Endothelial cell of umbilical vein (primary cell): ENCODE measurements around the gene PDGFRB. TPM values are rescaled to one million over a fixed set of nuclear protein-coding genes. Genes with fewer than 3 reads are reported as not detected.

Experiments used
- BruUV-seq: library from RNA; stranded (reverse); fragments of 400-500 nt; replicated peaks from 2 replicates; lab custom pipeline; 2021; lab: Mats Ljungman, UMichigan
- CTCF ChIA-PET: fragments of 300-600, 350-600 bp; sonication (Branson Sonifier 250); formaldehyde crosslinking; loops from one replicate; lab custom pipeline; 2021; ENCODE audit warnings: antibody characterized with exemption, inconsistent platforms; lab: Charles Lee
- POLR2A ChIA-PET: fragments of 300-600, 350-600 bp; sonication (Branson Sonifier 250); formaldehyde crosslinking; loops from one replicate; lab custom pipeline; 2021; ENCODE audit warnings: antibody characterized with exemption, inconsistent platforms; lab: Charles Lee
- DNase-seq: peaks from one replicate; pipeline ENCODE4 v3.0.0-alpha.2; 2011; ENCODE audit warnings: low read depth, low spot score
- FAIRE-seq: peaks from 2 replicates; lab custom pipeline; 2011; peaks lifted over from hg19 to GRCh38; lab: Jason Lieb, UNC
- H2AFZ ChIP-seq: 2 replicates; pipeline ENCODE4 v1.6.0; 2012; ENCODE audit warnings: low read depth, low read length, control low read depth, inconsistent platforms
- H3K27ac ChIP-seq: 2 replicates; pipeline ENCODE4 v1.5.1; 2011; ENCODE audit warnings: low read depth, mild to moderate bottlenecking, control low read depth, low read length, moderate library complexity; ENCODE audit not compliant: insufficient read depth
- H3K27me3 ChIP-seq, 2 experiments: 2 replicates each; pipeline versions ENCODE4 v1.6.0 to v1.6.1; 2011; ENCODE audit warnings: low read length in 2 of 2, mixed read lengths in 1 of 2; ENCODE audit not compliant: control insufficient read depth in 2 of 2, insufficient read depth in 2 of 2
- H3K36me3 ChIP-seq, 2 experiments: 2 replicates in 1 of 2; 3 replicates in 1 of 2; pipeline ENCODE4 v1.5.1; 2011; ENCODE audit warnings: low read length in 2 of 2, mild to moderate bottlenecking in 1 of 2, moderate library complexity in 1 of 2; ENCODE audit not compliant: control insufficient read depth in 2 of 2, insufficient read depth in 2 of 2; ENCODE audit errors: extremely low read depth in 1 of 2
- H3K4me1 ChIP-seq: 3 replicates; pipeline ENCODE4 v1.5.1; 2011; ENCODE audit warnings: mild to moderate bottlenecking, low read length; ENCODE audit not compliant: control insufficient read depth, insufficient read depth; ENCODE audit errors: extremely low read depth
- H3K4me2 ChIP-seq: 2 replicates; pipeline ENCODE4 v1.6.1; 2011; ENCODE audit warnings: low read length, control low read depth, mixed read lengths; ENCODE audit not compliant: insufficient read depth
- H3K4me3 ChIP-seq, 3 experiments: fragments of 200-600 bp in 1 of 3; sonication (generic), shearing (Covaris generic) in 1 of 3; replicated peaks in 1 of 3; 2 replicates each; pipeline ENCODE4 v1.5.1; 2011 to 2016; ENCODE audit warnings: control low read depth in 3 of 3, low read length in 3 of 3, mild to moderate bottlenecking in 2 of 3, inconsistent platforms in 1 of 3, low read depth in 1 of 3, moderate library complexity in 1 of 3; ENCODE audit not compliant: insufficient read depth in 1 of 3
- H3K79me2 ChIP-seq: 2 replicates; pipeline ENCODE4 v1.6.0; 2012; ENCODE audit warnings: low read length, inconsistent platforms; ENCODE audit not compliant: control insufficient read depth, insufficient read depth
- H3K9ac ChIP-seq: replicated peaks from 2 replicates; pipeline ENCODE3; 2011; ENCODE audit warnings: low read length, control low read depth; ENCODE audit not compliant: insufficient read depth; ENCODE audit errors: extremely low read depth
- H3K9me1 ChIP-seq: replicated peaks from 3 replicates; pipeline ENCODE4 v1.6.0; 2011; ENCODE audit warnings: mild to moderate bottlenecking, low read length; ENCODE audit not compliant: control insufficient read depth, insufficient read depth; ENCODE audit errors: extremely low read depth
- H3K9me3 ChIP-seq: replicated peaks from 2 replicates; pipeline ENCODE4 v1.5.1; 2012; ENCODE audit warnings: low read length, inconsistent platforms; ENCODE audit not compliant: control insufficient read depth, insufficient read depth
- H4K20me1 ChIP-seq: replicated peaks from 2 replicates; pipeline ENCODE3; 2011; ENCODE audit warnings: mild to moderate bottlenecking, low read length; ENCODE audit not compliant: control insufficient read depth, insufficient read depth; ENCODE audit errors: extremely low read depth
- EZH2 ChIP-seq: IDR thresholded peaks from 2 replicates; pipeline ENCODE4 v1.6.1; 2012; ENCODE audit warnings: borderline replicate concordance, low read depth, mild to moderate bottlenecking, moderate library complexity, low read length, inconsistent platforms; ENCODE audit not compliant: severe bottlenecking
- FOS ChIP-seq: IDR thresholded peaks from 2 replicates; pipeline ENCODE4 v1.6.1; 2011; ENCODE audit warnings: mild to moderate bottlenecking, low read length, moderate library complexity, borderline replicate concordance; ENCODE audit not compliant: insufficient read depth
- GATA2 ChIP-seq: IDR thresholded peaks from 2 replicates; pipeline ENCODE4 v1.7.0; 2011; ENCODE audit warnings: low read depth, mild to moderate bottlenecking, moderate library complexity, mixed read lengths, low read length; ENCODE audit not compliant: insufficient read length, insufficient read depth
- JUN ChIP-seq: IDR thresholded peaks from 2 replicates; pipeline ENCODE4 v1.6.1; 2011; ENCODE audit warnings: borderline replicate concordance, low read depth; ENCODE audit not compliant: insufficient read length, insufficient read depth
- MYC ChIP-seq: IDR thresholded peaks from one replicate; pipeline ENCODE4 v1.6.1; 2011; ENCODE audit warnings: mild to moderate bottlenecking, low read depth, low read length
- POLR2A ChIP-seq: IDR thresholded peaks from 2 replicates; pipeline ENCODE4 v1.6.1; 2012; ENCODE audit warnings: low read depth, mild to moderate bottlenecking, control low read depth, low read length
- POLR2AphosphoS5 ChIP-seq: IDR thresholded peaks from 2 replicates; pipeline ENCODE4 v1.6.1; 2012; ENCODE audit warnings: low read depth, mild to moderate bottlenecking, control low read depth, low read length, moderate library complexity; ENCODE audit not compliant: insufficient read depth
- dilution Hi-C: fragments of 300-500 bp; cut with MboI; formaldehyde crosslinking; loops from one replicate; pipeline ENCODE4 v1.15.0; 2019; ENCODE audit warnings: low sequenced_read_pairs; ENCODE audit not compliant: extremely low pct_ligation_motif_present
- intact Hi-C: fragments of 100-400 bp; cut with micrococcal nuclease; formaldehyde crosslinking; loops from one replicate; pipeline ENCODE4 v1.10.0; 2022
- polyA plus RNA-seq, 4 experiments: library from polyadenylated mRNA; depleted of rRNA in 3 of 4; stranded (reverse) in 3 of 4; unstranded in 1 of 4; fragments of >200 nt; gene quantifications; 2 replicates each; pipeline versions ENCODE4 v1.2.1 to v1.2.3, GENCODE V29; 2011 to 2012; ENCODE audit warnings: missing spikeins in 1 of 4
- total RNA-seq: library from RNA; stranded (reverse); gene quantifications from 2 replicates; pipeline ENCODE4 v1.2.3, GENCODE V29; 2021
- TF ChIP-seq, protein P1 (sequence below), 2 donors: IDR thresholded peaks; 1 replicate in 1 of 2; 2 replicates in 1 of 2; pipeline ENCODE4 v1.5.1; 2011; ENCODE audit warnings: low read length in 2 of 2, mild to moderate bottlenecking in 2 of 2, moderate library complexity in 2 of 2, control low read depth in 1 of 2, inconsistent platforms in 1 of 2, low read depth in 1 of 2; ENCODE audit not compliant: insufficient read depth in 1 of 2; ENCODE audit errors: extremely low read depth in 1 of 2
- TF ChIP-seq, protein P2 (sequence below): IDR thresholded peaks from 2 replicates; pipeline ENCODE4 v1.6.1; 2011; ENCODE audit not compliant: insufficient read depth, insufficient read length

The PDGFRB gene
- total and polyA plus RNA-seq, 2 donors (not counting 3 experiments of a cell fraction or from before 2014, with no cell fraction given) = 1.4 to 1.7 TPM

DNA sequence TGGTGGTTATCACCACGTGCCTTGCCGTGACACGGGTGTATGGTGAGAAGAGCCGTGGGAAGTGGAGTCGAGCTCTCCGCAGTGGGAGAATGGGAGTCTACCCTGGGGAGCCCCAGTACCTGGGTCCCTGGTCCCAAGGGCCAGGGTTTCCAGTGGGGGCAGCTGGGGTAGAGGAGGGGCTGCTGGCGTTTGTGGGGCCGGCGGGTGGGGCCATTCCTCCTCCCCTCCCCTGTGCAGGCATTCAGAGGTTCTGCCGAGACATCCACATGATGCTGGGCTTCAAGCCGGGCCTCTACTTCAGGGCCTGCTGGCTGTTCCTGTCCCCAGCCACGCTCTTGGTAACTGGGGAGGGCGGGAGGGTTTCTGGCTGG lies 48.9 kb upstream of the PDGFRB start:
- H3K4me1 ChIP-seq = no peaks in the 10 kb centered on the region
- FAIRE-seq = no peak
- no peaks in the 10 kb centered on the region for H3K9me3 ChIP-seq
- intact Hi-C loops = no loop called here
- H3K27ac ChIP-seq = no peak overlapping the region
- dilution Hi-C loops = no loop called here
- H2AFZ ChIP-seq = no peak overlapping the region
- H3K79me2 ChIP-seq = no peaks in the 10 kb centered on the region
- peaks cover 3 to 11% of the 10 kb centered on the region in 2 experiments for H3K27me3 ChIP-seq
- no peak overlapping the region for H3K4me2 ChIP-seq
- no peak overlapping the region for H3K9ac ChIP-seq
- H3K9me1 ChIP-seq = no peaks in the 10 kb centered on the region
- no peaks in the 10 kb centered on the region for H3K36me3 ChIP-seq
- no peak for DNase-seq
- no TSS peak for BruUV-seq
- no peaks in the 10 kb centered on the region for H4K20me1 ChIP-seq
- CTCF ChIA-PET = interaction anchor here (2.9 kb wide), 1 partner anchor 13 kb away, joined by 17 read pairs; no protein-coding TSS in a partner anchor
- no peak overlapping the region for H3K4me3 ChIP-seq
- TF ChIP-seq POLR2AphosphoS5 (no peak), MYC (no peak), POLR2A (no peak), GATA2 (no peak), FOS (no peak), EZH2 (no peak), JUN (no peak)
- TF ChIP-seq, protein P1, sequence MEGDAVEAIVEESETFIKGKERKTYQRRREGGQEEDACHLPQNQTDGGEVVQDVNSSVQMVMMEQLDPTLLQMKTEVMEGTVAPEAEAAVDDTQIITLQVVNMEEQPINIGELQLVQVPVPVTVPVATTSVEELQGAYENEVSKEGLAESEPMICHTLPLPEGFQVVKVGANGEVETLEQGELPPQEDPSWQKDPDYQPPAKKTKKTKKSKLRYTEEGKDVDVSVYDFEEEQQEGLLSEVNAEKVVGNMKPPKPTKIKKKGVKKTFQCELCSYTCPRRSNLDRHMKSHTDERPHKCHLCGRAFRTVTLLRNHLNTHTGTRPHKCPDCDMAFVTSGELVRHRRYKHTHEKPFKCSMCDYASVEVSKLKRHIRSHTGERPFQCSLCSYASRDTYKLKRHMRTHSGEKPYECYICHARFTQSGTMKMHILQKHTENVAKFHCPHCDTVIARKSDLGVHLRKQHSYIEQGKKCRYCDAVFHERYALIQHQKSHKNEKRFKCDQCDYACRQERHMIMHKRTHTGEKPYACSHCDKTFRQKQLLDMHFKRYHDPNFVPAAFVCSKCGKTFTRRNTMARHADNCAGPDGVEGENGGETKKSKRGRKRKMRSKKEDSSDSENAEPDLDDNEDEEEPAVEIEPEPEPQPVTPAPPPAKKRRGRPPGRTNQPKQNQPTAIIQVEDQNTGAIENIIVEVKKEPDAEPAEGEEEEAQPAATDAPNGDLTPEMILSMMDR (IDR thresholded peaks at IDR 0.05; ENCODE audit: extremely low read depth in 1 of 2, insufficient read depth in 1 of 2, low read depth in 1 of 2, low read length in 2 of 2) = no peak
- TF ChIP-seq, protein P2, sequence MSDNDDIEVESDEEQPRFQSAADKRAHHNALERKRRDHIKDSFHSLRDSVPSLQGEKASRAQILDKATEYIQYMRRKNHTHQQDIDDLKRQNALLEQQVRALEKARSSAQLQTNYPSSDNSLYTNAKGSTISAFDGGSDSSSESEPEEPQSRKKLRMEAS = no peak
- POLR2A ChIA-PET = no interaction called here
